K562 (cell line): Measurements from ENCODE around the gene PRKACB. TPM values are rescaled to one million over a fixed set of nuclear protein-coding genes. Genes with fewer than 3 reads are reported as not detected.

Experiments used
- ATAC-seq: fragments of 200-7000 bp; cut with Tn5 transposase; 3 replicates; pipeline ENCODE4 v1.9.1; 2020; ENCODE audit warnings: moderate library complexity
- BruUV-seq: library from RNA; stranded (reverse); fragments of 400-500 nt; replicated peaks from 2 replicates; lab custom pipeline; 2021; lab: Mats Ljungman, UMichigan
- CTCF ChIA-PET: fragments of 300-600 bp; formaldehyde crosslinking; extraction: SDS; loops from one replicate; lab custom pipeline; 2021; ENCODE audit warnings: low intra/inter-chr PET ratio; lab: Yijun Ruan, JAX
- POLR2A ChIA-PET: fragments of 300-600, 350-650 bp; sonication (Branson Sonifier 250); formaldehyde crosslinking; extraction: SDS; loops from one replicate; lab custom pipeline; 2021; ENCODE audit warnings: antibody characterized with exemption, inconsistent platforms; lab: Yijun Ruan, JAX
- DNase-seq, 4 experiments: peaks; one replicate each; pipeline versions ENCODE4 v3.0.0 to v3.0.0-alpha.2; 2011 to 2018; ENCODE audit warnings: low spot score in 3 of 4, mixed read lengths in 3 of 4; ENCODE audit errors: extremely low read depth in 1 of 4
- FAIRE-seq: peaks from 2 replicates; lab custom pipeline; 2011; peaks lifted over from hg19 to GRCh38; lab: Jason Lieb, UNC
- H2AFZ ChIP-seq: 2 replicates; pipeline ENCODE4 v1.6.0; 2011; ENCODE audit warnings: low read depth, low read length, control low read depth, inconsistent platforms
- H3K27ac ChIP-seq: fragments of 200-600 bp; 3 replicates; pipeline ENCODE4 v1.8.0; 2011; ENCODE audit warnings: low read depth, mild to moderate bottlenecking, control low read depth, inconsistent platforms, low read length, moderate library complexity, mixed read lengths; ENCODE audit errors: extremely low read depth
- H3K27me3 ChIP-seq, 2 experiments: fragments of 300-600 bp in 1 of 2; 2 replicates in 1 of 2; 3 replicates in 1 of 2; pipeline versions ENCODE4 v1.6.0 to v1.8.0; 2011; ENCODE audit warnings: inconsistent platforms in 2 of 2, low read length in 2 of 2, mild to moderate bottlenecking in 1 of 2, mixed read lengths in 1 of 2, moderate library complexity in 1 of 2; ENCODE audit not compliant: control insufficient read depth in 2 of 2, insufficient read depth in 2 of 2
- H3K36me3 ChIP-seq: fragments of 300-600 bp; 3 replicates; pipeline ENCODE4 v1.8.0; 2011; ENCODE audit warnings: mild to moderate bottlenecking, low read length, inconsistent platforms; ENCODE audit not compliant: control insufficient read depth, insufficient read depth
- H3K4me1 ChIP-seq, 2 experiments: fragments of 200-600 bp in 1 of 2; replicated peaks in 1 of 2; 2 replicates in 1 of 2; 3 replicates in 1 of 2; pipeline versions ENCODE4 v1.5.1 to v1.8.0; 2011; ENCODE audit warnings: inconsistent platforms in 2 of 2, low read length in 2 of 2, mild to moderate bottlenecking in 1 of 2, mixed read lengths in 1 of 2, moderate library complexity in 1 of 2; ENCODE audit not compliant: control insufficient read depth in 2 of 2, insufficient read depth in 2 of 2
- H3K4me2 ChIP-seq: 2 replicates; pipeline ENCODE4 v1.6.1; 2011; ENCODE audit warnings: low read length, control low read depth, inconsistent platforms, mixed read lengths; ENCODE audit not compliant: insufficient read depth
- H3K4me3 ChIP-seq: fragments of 200-600 bp; sonication (generic), shearing (Covaris generic); 2 replicates; pipeline ENCODE4 v1.5.1; 2016; ENCODE audit warnings: control low read depth, inconsistent platforms
- H3K79me2 ChIP-seq: fragments of 200-600 bp; 3 replicates; pipeline ENCODE4 v1.8.0; 2011; ENCODE audit warnings: low read length, inconsistent platforms; ENCODE audit not compliant: control insufficient read depth, insufficient read depth
- H3K9ac ChIP-seq, 2 experiments: 2 replicates each; pipeline versions ENCODE4 v1.6.0 to v1.6.1; 2011; ENCODE audit warnings: low read depth in 2 of 2, low read length in 2 of 2, control low read depth in 1 of 2, inconsistent platforms in 1 of 2, mild to moderate bottlenecking in 1 of 2, mixed read lengths in 1 of 2; ENCODE audit not compliant: insufficient read depth in 1 of 2
- H3K9me1 ChIP-seq: one replicate; pipeline ENCODE4 v1.6.0; 2011; ENCODE audit warnings: inconsistent platforms, mild to moderate bottlenecking, low read length, moderate library complexity; ENCODE audit not compliant: control insufficient read depth, insufficient read depth
- H3K9me3 ChIP-seq: replicated peaks from 2 replicates; pipeline ENCODE4 v1.5.1; 2011; ENCODE audit warnings: low read depth, low read length, inconsistent platforms; ENCODE audit not compliant: control insufficient read depth, insufficient read depth
- H4K20me1 ChIP-seq: replicated peaks from 2 replicates; pipeline ENCODE4 v1.6.1; 2011; ENCODE audit warnings: low read length, inconsistent platforms, mixed read lengths; ENCODE audit not compliant: control insufficient read depth, insufficient read depth
- CCAR2 ChIP-seq: fragments of 200-400 bp; formaldehyde crosslinking; IDR thresholded peaks from 2 replicates; pipeline ENCODE4 v1.6.1; 2017; ENCODE audit warnings: mild to moderate bottlenecking, low read depth, low read length
- E2F3 ChIP-seq: fragments of 250-450 bp; sonication (Bioruptor Pico); IDR thresholded peaks from 2 replicates; pipeline ENCODE4 v1.4.0; 2020; ENCODE audit warnings: mild to moderate bottlenecking
- NCOR1 ChIP-seq: fragments of 450-650 bp; IDR thresholded peaks from 2 replicates; pipeline ENCODE4 v1.6.1; 2016; ENCODE audit warnings: mild to moderate bottlenecking, moderate library complexity
- PRMT5 ChIP-seq: sonication (generic); formaldehyde crosslinking; IDR thresholded peaks from 2 replicates; pipeline ENCODE4 v1.5.0; 2020; ENCODE audit warnings: missing genetic modification reagents
- PRPF4 ChIP-seq: fragments of 200-400 bp; formaldehyde crosslinking; IDR thresholded peaks from one replicate; pipeline ENCODE4 v1.6.1; 2017; ENCODE audit warnings: low read length, low read depth, mild to moderate bottlenecking; ENCODE audit not compliant: insufficient read depth, poor library complexity, severe bottlenecking
- ZNF408 ChIP-seq: fragments of 250-450 bp; sonication (Bioruptor Pico); IDR thresholded peaks from 2 replicates; pipeline ENCODE4 v1.4.0; 2020; ENCODE audit warnings: low read depth, mild to moderate bottlenecking, moderate library complexity
- WGBS: fragments of 100-300 bp; shearing (Covaris generic); methylation state at CpG from one replicate; pipeline ENCODE4 v1.1.6; 2016; ENCODE audit warnings: low coverage, mixed read lengths; ENCODE audit not compliant: insufficient coverage; ENCODE audit errors: missing lambda C conversion rate; 5-methylcytosine and 5-hydroxymethylcytosine counted together
- in situ Hi-C: fragments of 300-500 bp; cut with MboI; formaldehyde crosslinking; loops from 4 replicates; pipeline ENCODE4 v1.15.0; 2018; ENCODE audit warnings: inconsistent platforms, mixed read lengths
- intact Hi-C: fragments of 100-400 bp; cut with micrococcal nuclease; formaldehyde crosslinking; loops from 2 replicates; pipeline ENCODE4 v1.14.2; 2022
- polyA plus RNA-seq, 8 experiments: library from polyadenylated mRNA; depleted of rRNA in 4 of 8; stranded (reverse) in 5 of 8; unstranded in 3 of 8; fragments of >200 nt; fragmentation: Nextera tagmentation in 2 of 8; fragmentation: Illumina TruSeq in 1 of 8; extraction: Ambion mirVana in 2 of 8; extraction: Trizol in 1 of 8; gene quantifications; 2 replicates each; pipeline versions ENCODE4 v1.2.1 to v1.2.3, GENCODE V29; 2011 to 2014; ENCODE audit warnings: inconsistent platforms in 1 of 8, missing spikeins in 1 of 8
- total RNA-seq, 7 experiments: library from RNA; depleted of rRNA in 6 of 7; stranded (reverse); fragments of >200 nt in 6 of 7; fragmentation: Illumina TruSeq in 2 of 7; extraction: Trizol in 2 of 7; gene quantifications; 2 replicates each; pipeline versions ENCODE4 v1.2.1 to v1.2.3, GENCODE V29; 2011 to 2021; ENCODE audit warnings: low replicate concordance in 1 of 7
- TF ChIP-seq, protein P1 (sequence below): fragments of 450-650 bp; IDR thresholded peaks from 2 replicates; pipeline ENCODE4 v1.6.1; 2018; ENCODE audit not compliant: partially characterized antibody
- TF ChIP-seq, protein P2 (sequence below): fragments of 250-450 bp; sonication (Bioruptor Pico); IDR thresholded peaks from 2 replicates; pipeline ENCODE4 v1.8.0; 2022; ENCODE audit warnings: moderate library complexity, mild to moderate bottlenecking, inconsistent platforms
- TF ChIP-seq, protein P3 (sequence below): fragments of 250-450 bp; sonication (Bioruptor Pico); IDR thresholded peaks from 2 replicates; pipeline ENCODE4 v1.5.0; 2021

PRKACB gene
- total and polyA plus RNA-seq, 9 of the 15 experiments (the other 6 are each of a cell fraction or from before 2014, with no cell fraction given): 1.1 to 5.2 (median 2.8) TPM

DNA sequence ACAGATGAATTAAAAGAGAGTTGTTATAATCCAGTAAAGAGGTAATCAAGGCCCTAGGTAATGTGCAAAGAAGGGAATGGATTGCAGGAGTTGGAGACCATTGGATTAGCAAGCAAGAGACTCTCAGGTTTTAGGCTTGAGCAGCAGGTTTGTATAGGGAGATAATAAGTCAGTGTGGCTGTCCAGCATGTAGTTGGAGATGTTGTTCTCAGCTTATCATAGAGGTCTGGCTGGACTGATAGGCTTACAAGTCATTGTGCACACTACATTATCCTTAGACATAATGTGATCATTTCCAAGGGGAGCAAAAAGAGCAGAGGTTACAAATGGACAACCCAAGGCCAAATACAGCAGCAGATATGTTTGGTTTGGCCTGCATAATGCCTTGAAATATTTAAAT is 111.5 kb downstream of the PRKACB start (continued):
- TF ChIP-seq, protein P1, sequence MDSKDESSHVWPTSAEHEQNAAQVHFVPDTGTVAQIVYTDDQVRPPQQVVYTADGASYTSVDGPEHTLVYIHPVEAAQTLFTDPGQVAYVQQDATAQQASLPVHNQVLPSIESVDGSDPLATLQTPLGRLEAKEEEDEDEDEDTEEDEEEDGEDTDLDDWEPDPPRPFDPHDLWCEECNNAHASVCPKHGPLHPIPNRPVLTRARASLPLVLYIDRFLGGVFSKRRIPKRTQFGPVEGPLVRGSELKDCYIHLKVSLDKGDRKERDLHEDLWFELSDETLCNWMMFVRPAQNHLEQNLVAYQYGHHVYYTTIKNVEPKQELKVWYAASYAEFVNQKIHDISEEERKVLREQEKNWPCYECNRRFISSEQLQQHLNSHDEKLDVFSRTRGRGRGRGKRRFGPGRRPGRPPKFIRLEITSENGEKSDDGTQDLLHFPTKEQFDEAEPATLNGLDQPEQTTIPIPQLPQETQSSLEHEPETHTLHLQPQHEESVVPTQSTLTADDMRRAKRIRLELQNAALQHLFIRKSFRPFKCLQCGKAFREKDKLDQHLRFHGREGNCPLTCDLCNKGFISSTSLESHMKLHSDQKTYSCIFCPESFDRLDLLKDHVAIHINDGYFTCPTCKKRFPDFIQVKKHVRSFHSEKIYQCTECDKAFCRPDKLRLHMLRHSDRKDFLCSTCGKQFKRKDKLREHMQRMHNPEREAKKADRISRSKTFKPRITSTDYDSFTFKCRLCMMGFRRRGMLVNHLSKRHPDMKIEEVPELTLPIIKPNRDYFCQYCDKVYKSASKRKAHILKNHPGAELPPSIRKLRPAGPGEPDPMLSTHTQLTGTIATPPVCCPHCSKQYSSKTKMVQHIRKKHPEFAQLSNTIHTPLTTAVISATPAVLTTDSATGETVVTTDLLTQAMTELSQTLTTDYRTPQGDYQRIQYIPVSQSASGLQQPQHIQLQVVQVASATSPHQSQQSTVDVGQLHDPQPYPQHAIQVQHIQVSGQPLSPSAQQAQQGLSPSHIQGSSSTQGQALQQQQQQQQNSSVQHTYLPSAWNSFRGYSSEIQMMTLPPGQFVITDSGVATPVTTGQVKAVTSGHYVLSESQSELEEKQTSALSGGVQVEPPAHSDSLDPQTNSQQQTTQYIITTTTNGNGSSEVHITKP: no peak
- TF ChIP-seq PRMT5 (CRISPR knock-in tag) (no peak), ZNF408 (no peak), PRPF4 (no peak), NCOR1 (peak; percentile 56), E2F3 (no peak)

DNA sequence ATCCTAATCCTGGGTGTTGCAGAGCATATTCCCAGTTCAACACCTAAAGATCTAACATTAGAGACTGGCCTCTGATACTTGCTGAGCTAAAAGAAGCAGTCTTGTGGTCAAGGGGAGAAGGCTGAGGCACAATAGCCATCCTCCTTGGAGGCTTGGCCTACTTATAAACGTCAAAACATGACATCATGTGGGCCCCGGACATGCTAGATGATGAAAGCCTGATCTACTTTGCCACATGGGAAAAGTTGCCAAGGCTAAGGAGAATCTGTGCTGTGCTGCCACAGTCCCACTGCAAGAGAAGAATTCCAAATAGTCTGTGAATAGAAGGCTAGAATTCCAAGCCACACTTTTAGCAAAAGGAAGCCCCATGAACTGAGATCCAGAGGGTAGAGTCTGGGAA is 113.5 kb downstream of the PRKACB start:
- no peak overlapping the region for H2AFZ ChIP-seq
- TF ChIP-seq, protein P2, sequence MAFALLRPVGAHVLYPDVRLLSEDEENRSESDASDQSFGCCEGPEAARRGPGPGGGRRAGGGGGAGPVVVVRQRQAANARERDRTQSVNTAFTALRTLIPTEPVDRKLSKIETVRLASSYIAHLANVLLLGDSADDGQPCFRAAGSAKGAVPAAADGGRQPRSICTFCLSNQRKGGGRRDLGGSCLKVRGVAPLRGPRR: no peak
- no peak for TF ChIP-seq CCAR2
- TF ChIP-seq, protein P3, sequence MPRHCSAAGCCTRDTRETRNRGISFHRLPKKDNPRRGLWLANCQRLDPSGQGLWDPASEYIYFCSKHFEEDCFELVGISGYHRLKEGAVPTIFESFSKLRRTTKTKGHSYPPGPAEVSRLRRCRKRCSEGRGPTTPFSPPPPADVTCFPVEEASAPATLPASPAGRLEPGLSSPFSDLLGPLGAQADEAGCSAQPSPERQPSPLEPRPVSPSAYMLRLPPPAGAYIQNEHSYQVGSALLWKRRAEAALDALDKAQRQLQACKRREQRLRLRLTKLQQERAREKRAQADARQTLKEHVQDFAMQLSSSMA (CRISPR knock-in tag): no peak
- BruUV-seq: no TSS peak
- ChIA-PET CTCF (no interaction called here), POLR2A (interaction anchor here (1.6 kb wide), 1 partner anchor 11 kb away, joined by 4 read pairs; no protein-coding TSS in a partner anchor)
- ATAC-seq: no peak
- H3K4me2 ChIP-seq: no peak overlapping the region
- no peaks in the 10 kb centered on the region for H3K36me3 ChIP-seq
- DNase-seq: no peak
- no peak overlapping the region for H3K4me3 ChIP-seq
- H3K27ac ChIP-seq: no peak overlapping the region
- no peaks in the 10 kb centered on the region for H3K9me3 ChIP-seq
- no peaks in the 10 kb centered on the region for H3K27me3 ChIP-seq
- in situ Hi-C loops (no loop called here), intact Hi-C loops (no loop called here)
- 18% methylated on average over 2 of the region's 2 CpGs for WGBS
- no peak for FAIRE-seq
- no peaks in the 10 kb centered on the region; a peak in 1 of 5 replicates for H3K4me1 ChIP-seq
- H3K9me1 ChIP-seq: no peaks in the 10 kb centered on the region
- no peak overlapping the region for H3K9ac ChIP-seq
- H4K20me1 ChIP-seq: no peaks in the 10 kb centered on the region
- H3K79me2 ChIP-seq: no peaks in the 10 kb centered on the region
